Stomach smooth muscle (tissue), 2 donors: ENCODE measurements around the gene CENPW.

Source experiments
- H3K27ac ChIP-seq: one replicate; pipeline ENCODE4 v1.7.0; 2013; ENCODE audit warnings: mild to moderate bottlenecking, low read length, inconsistent platforms
- H3K27me3 ChIP-seq, 2 donors: one replicate each; pipeline ENCODE4 v1.7.0; 2013; ENCODE audit warnings: low read length in 2 of 2; ENCODE audit not compliant: insufficient read depth in 2 of 2, control insufficient read depth in 1 of 2
- H3K36me3 ChIP-seq, 2 donors: one replicate each; pipeline ENCODE4 v1.7.0; 2013; ENCODE audit warnings: low read length in 2 of 2; ENCODE audit not compliant: control insufficient read depth in 2 of 2, insufficient read depth in 2 of 2
- H3K4me1 ChIP-seq: one replicate; pipeline ENCODE4 v1.7.0; 2013; ENCODE audit warnings: low read length; ENCODE audit not compliant: control insufficient read depth, insufficient read depth
- H3K4me3 ChIP-seq, 2 donors: one replicate each; pipeline ENCODE4 v1.7.0; 2013; ENCODE audit warnings: low read length in 2 of 2
- H3K9ac ChIP-seq, 2 donors: one replicate each; pipeline ENCODE4 v1.7.0; 2013; ENCODE audit warnings: low read length in 2 of 2, mild to moderate bottlenecking in 1 of 2
- H3K9me3 ChIP-seq, 2 donors: one replicate each; pipeline ENCODE4 v1.7.0; 2013; ENCODE audit warnings: low read length in 2 of 2; ENCODE audit not compliant: control insufficient read depth in 2 of 2
- donor health status: healthy.
- donor health status: Pancreatic carcinoma.

Gene CENPW

GRCh38 chr6:126339796-126340609, at the start of gene CENPW:
Gene CENPW, plus strand, starts transcription at chr6:126340115. Its CDS starts 159 bp downstream, at chr6:126340274.
- H3K27me3 ChIP-seq = no peaks in the 10 kb centered on the region
- H3K36me3 ChIP-seq = no peaks in the 10 kb centered on the region
- peak within 1 kb of the TSS; percentile 67 to 81 for H3K9ac ChIP-seq
- peaks cover 14% of the 10 kb centered on the region for H3K4me1 ChIP-seq
- no peaks in the 10 kb centered on the region for H3K9me3 ChIP-seq
- H3K4me3 ChIP-seq = peak within 1 kb of the TSS; percentile 87 to 96
- H3K27ac ChIP-seq = peak within 1 kb of the TSS; percentile 12

GRCh38 chr6:126293891-126294524, 45.9 kb upstream of the CENPW start:
- no peaks in the 10 kb centered on the region for H3K9me3 ChIP-seq
- H3K4me3 ChIP-seq = no peak overlapping the region
- H3K27me3 ChIP-seq = no peaks in the 10 kb centered on the region
- no peaks in the 10 kb centered on the region for H3K36me3 ChIP-seq
- H3K27ac ChIP-seq = no peak overlapping the region
- no peak overlapping the region for H3K9ac ChIP-seq
- no peaks in the 10 kb centered on the region for H3K4me1 ChIP-seq

- no peaks in the 10 kb centered on the region for H3K36me3 ChIP-seq
- no peaks in the 10 kb centered on the region for H3K4me1 ChIP-seq
- no peaks in the 10 kb centered on the region for H3K9me3 ChIP-seq
- no peak overlapping the region for H3K9ac ChIP-seq
- no peaks in the 10 kb centered on the region for H3K27me3 ChIP-seq
- no peak overlapping the region for H3K4me3 ChIP-seq
- H3K27ac ChIP-seq = no peak overlapping the region
These were observed 39.8 kb upstream of the CENPW start for GRCh38 chr6:126300126-126300525.

- Histone ChIP-seq H3K9ac (no peak overlapping the region), H3K27ac (no peak overlapping the region), H3K4me3 (no peak overlapping the region), H3K9me3 (no peaks in the 10 kb centered on the region), H3K27me3 (no peaks in the 10 kb centered on the region), H3K36me3 (no peaks in the 10 kb centered on the region), H3K4me1 (no peaks in the 10 kb centered on the region)
These were observed 39.2 kb upstream of the CENPW start for GRCh38 chr6:126300735-126301134.

GRCh38 chr6:126302191-126302590, 37.7 kb upstream of the CENPW start:
- Histone ChIP-seq H3K4me1 (no peaks in the 10 kb centered on the region), H3K36me3 (no peaks in the 10 kb centered on the region), H3K9ac (no peak overlapping the region), H3K27ac (no peak overlapping the region), H3K9me3 (no peaks in the 10 kb centered on the region), H3K27me3 (no peaks in the 10 kb centered on the region), H3K4me3 (no peak overlapping the region)

GRCh38 chr6:126307849-126308248, 32.1 kb upstream of the CENPW start:
- no peaks in the 10 kb centered on the region for H3K9me3 ChIP-seq

GRCh38 chr6:126308362-126308761, 31.6 kb upstream of the CENPW start:
- H3K27ac ChIP-seq = no peak overlapping the region
- H3K27me3 ChIP-seq = no peaks in the 10 kb centered on the region
- no peak overlapping the region for H3K4me3 ChIP-seq
- H3K9ac ChIP-seq = no peak overlapping the region
- H3K9me3 ChIP-seq = no peaks in the 10 kb centered on the region
- H3K36me3 ChIP-seq = no peaks in the 10 kb centered on the region
- no peaks in the 10 kb centered on the region for H3K4me1 ChIP-seq

More at GRCh38 chr6:126307849-126308248, 32.1 kb upstream of the CENPW start:
- Histone ChIP-seq H3K27ac (no peak overlapping the region), H3K4me1 (no peaks in the 10 kb centered on the region), H3K4me3 (no peak overlapping the region), H3K36me3 (no peaks in the 10 kb centered on the region), H3K27me3 (no peaks in the 10 kb centered on the region), H3K9ac (no peak overlapping the region)

- Histone ChIP-seq H3K9me3 (no peaks in the 10 kb centered on the region), H3K4me1 (no peaks in the 10 kb centered on the region), H3K4me3 (no peak overlapping the region), H3K36me3 (no peaks in the 10 kb centered on the region), H3K27ac (no peak overlapping the region), H3K9ac (no peak overlapping the region), H3K27me3 (no peaks in the 10 kb centered on the region)
These were observed 27.8 kb upstream of the CENPW start for GRCh38 chr6:126312013-126312665.

GRCh38 chr6:126313941-126314340, 26.0 kb upstream of the CENPW start:
- Histone ChIP-seq H3K36me3 (no peaks in the 10 kb centered on the region), H3K27me3 (no peaks in the 10 kb centered on the region), H3K27ac (no peak overlapping the region), H3K9ac (no peak overlapping the region), H3K4me3 (no peak overlapping the region), H3K4me1 (no peaks in the 10 kb centered on the region), H3K9me3 (no peaks in the 10 kb centered on the region)

GRCh38 chr6:126318797-126319196, 21.1 kb upstream of the CENPW start:
- H3K36me3 ChIP-seq = no peaks in the 10 kb centered on the region
- no peak overlapping the region for H3K4me3 ChIP-seq

More at GRCh38 chr6:126318797-126319196, 21.1 kb upstream of the CENPW start:
- Histone ChIP-seq H3K27ac (no peak overlapping the region), H3K4me1 (no peaks in the 10 kb centered on the region), H3K27me3 (no peaks in the 10 kb centered on the region), H3K9me3 (no peaks in the 10 kb centered on the region), H3K9ac (no peak overlapping the region)
